D341Med (cell line): ENCODE results near the gene COL8A2.
A peak's percentile ranks its signal among the peaks of the same experiment; 100 is the strongest.

Experiments
- DNase-seq: peaks from one replicate; pipeline ENCODE4 v3.0.0; 2012; ENCODE audit warnings: low spot score

COL8A2 gene

DNA sequence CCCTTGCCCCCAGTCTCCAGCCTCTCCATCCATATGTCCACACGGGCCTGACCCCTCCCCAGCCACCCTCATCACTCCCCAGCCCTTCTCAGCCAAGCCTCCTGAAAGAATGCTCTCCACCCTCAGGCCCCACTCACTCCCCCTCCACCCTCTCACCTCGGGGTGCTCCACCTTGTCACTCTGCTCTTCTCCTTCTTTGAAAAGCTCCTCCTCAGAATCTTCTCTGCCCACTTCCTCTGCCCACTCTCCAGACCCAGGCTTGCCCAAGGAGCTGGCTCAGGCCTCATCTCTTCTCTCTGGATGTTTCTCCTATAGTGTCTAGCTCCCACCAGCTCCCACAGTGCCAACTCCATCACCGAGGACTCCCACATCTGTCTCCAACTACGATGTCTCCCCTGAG is 13.9 kb downstream of the COL8A2 start:
- DNase-seq = no peak

- DNase-seq = no peak
Observed at GRCh38 chr1:36109041-36109679, 15.9 kb downstream of the COL8A2 start.

DNA sequence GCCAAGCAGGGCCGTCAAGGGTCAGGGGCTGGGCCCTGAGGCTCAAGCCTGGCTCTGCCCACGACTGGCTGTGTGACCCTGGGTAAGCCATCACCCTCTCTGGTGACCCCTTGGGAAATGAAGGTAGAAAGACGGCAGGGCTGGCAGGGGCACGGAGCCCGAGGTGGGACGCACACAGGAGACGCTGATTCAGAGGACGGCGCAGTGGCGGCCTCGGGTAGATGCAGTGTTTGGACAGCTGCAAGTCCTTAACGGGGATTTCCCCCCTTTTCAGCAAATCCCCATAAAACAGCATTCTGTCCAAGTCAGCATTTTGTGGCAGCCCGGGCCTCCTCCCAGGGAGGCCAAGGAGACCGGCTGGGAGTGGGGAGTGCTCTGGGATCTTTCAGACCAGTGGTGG is 16.7 kb downstream of the COL8A2 start:
- DNase-seq = no peak

- no peak for DNase-seq
Observed at GRCh38 chr1:36107394-36107793, 17.6 kb downstream of the COL8A2 start.

- DNase-seq = no peak
Observed at GRCh38 chr1:36106269-36106668, 18.8 kb downstream of the COL8A2 start.

GRCh38 chr1:36101546-36101945 is 23.5 kb downstream of the COL8A2 start:
- no peak for DNase-seq

DNA sequence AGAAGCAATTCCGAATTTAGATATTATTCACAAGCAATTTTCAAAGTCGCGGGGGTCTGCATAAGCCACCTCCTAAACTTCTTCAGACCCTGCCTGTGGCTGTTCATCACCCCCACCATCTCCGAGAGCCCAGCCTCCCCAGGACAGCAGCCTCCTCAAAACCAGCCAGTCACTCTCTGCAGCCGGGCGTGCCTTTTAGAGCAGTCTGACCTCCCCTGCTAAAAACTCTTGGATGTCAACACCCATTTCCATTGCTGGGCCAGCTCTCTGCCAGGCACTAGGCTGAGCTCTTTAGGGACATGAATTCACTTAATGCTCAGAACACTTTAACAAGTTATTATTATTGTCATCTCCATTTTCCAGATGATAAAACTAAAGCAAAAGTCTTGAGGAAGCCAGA is 24.6 kb downstream of the COL8A2 start:
- DNase-seq = no peak

DNA sequence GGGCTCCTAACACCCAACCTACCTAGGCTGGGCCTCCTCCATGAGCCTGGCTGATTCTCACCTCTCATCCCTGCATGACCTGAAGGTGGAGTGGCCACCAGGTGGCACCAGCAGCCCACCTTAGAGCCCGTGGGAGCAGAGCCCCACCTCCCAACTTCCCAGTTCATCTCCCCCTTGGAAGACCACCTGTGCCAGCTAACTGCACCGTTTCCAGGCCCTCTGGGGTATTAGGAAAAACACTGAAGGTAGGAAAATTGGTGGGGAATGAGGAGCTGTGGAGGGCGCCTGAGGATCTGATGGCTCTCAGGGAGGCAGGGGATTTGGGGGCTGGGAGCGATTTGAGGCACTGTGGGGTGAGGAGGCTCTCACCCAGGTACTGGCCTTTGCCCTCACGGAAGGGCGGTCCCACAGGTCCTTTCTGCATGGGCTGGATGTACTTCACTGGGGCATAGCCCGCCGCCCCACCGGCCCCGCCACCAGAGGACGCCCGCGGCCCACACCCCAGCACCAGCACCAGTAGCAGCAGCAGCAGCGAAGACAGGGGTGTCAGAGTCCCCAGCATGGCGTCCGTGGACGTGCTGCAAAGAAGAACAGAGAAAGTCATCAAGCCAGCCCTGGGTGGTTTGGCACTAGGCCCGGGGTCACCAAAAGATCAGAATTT is 25.2 kb downstream of the COL8A2 start:
- DNase-seq = peak; percentile 85

DNA sequence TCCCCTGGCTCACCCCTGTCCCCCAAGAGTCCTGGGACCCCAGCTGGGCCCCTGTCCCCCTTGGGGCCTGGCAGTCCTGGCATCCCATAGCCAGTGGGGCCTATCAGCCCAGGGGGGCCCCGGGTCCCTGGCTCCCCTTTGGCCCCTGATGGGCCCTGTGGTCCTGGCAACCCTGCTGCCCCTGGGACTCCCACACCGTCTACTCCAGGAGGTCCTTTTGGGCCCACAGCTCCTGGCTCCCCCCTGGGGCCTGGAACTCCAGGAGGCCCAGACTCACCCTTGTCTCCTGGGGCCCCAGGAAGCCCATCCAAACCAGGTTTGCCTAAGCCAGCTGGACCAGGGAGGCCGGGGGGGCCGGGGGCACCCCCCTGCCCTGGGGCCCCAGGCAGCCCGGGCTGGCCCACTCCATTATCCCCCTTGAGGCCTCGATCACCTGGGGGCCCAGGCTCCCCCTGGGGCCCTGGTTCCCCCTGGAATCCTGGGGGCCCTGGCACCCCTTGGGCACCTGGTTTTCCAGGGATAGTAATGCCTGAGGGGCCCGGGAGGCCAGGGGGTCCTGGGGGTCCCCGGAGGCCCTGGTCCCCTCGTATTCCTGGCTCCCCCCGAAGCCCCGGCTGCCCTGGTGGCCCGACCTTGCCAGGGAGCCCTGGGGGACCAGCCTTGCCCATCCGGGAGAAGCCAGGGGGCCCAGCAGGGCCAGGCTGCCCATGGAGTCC is 26.2 kb downstream of the COL8A2 start:
- no peak for DNase-seq

GRCh38 chr1:36097693-36098585 is 27.1 kb downstream of the COL8A2 start:
- no peak for DNase-seq

DNA sequence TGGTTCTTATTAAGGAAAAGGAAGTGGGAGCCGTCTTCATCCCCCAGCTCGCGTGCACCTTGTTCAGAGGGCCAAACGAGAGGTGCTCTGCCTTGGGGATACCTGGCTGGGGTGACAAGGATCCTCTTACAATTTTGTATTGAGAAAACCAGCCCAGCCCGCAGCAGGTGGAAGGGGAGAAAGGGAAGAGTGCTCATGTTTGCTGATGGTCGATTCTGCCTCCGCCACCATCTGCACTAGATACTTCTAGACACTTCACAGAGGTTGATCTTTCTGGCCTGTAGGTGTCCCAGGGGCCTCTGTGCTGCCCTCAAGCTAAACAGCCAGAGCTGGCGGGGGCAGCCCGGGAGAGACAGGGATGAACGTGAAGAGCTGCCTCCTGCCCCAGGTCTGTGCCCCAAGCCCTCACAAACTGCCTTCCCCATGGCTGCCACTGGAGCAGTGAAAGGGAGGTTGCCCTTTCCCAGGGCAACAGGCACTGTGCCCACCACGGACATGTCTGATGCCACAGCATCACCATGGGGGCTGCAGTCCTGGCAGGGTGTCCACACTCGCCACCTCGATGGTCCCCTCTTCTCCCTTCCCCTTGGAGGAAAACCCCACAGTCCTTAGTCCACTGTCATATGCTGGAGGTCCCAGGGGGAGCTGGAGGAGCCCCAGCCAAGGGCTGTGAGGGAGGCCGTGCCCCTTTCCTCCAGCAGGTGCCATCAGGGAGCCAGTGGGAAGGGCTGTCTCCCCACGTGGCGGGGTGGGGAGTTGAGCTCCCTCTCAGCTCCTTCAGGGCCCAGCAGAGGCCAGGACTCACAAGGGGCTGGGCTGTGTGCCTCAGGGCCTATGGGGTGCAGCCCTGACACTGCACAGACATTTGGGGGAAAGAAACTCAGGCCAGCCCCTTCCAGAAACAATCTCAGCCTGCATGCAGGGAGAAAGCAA is 28.3 kb downstream of the COL8A2 start:
- peak; percentile 78 for DNase-seq

DNA sequence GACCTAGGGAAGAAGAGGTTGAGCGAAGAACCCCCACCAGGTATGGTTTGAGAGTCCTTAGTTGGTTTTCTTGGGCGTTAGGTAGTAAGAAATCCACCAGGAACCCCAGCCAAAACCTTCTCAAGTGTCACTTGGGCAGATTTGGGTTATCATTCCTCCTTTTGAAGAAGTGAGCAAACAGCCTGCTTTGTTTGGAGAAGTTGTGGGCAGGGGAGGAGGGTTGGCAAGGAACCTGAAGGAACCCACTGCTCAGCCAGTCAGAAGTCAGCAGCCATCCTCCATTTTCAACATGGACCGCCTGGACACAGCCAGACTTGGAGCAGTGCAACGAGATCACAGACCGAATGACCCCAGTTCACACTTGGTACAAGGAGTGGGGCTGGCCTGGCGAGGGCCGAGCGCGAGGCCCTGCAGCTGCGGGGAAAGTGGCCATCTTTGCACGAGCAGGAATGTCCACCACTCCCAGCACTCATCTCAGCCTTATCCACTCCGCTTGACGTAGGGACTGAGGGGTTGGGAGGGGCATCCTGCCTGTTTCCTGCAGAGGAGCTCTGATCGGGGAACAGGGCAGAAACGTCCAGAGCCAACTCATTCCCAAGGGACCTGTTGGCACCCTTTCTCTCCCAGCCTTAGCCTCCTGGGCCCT is 29.1 kb downstream of the COL8A2 start:
- DNase-seq = no peak

- DNase-seq = peak; percentile 5
Observed at GRCh38 chr1:36094621-36095061, 30.4 kb downstream of the COL8A2 start.

DNA sequence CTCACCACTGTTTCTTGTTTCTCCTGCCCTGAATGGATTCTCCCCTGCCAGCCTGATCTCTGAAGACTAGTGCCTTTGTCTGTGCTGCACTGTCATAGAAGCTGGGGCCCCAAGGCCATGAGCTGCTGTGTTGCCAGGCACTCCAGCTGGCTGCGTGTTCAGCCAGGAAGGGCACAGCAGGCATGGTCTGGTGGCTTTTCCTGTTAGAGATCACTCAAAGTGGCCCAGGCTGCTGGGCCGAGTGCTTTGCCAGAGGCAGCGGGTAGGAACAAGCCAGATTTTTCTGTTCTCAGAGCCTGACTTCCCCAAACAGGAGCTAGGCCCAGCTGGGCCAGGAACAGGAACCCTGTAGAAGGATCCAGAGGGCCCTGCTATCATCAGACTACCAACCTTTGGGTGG is 31.1 kb downstream of the COL8A2 start:
- DNase-seq = no peak

DNA sequence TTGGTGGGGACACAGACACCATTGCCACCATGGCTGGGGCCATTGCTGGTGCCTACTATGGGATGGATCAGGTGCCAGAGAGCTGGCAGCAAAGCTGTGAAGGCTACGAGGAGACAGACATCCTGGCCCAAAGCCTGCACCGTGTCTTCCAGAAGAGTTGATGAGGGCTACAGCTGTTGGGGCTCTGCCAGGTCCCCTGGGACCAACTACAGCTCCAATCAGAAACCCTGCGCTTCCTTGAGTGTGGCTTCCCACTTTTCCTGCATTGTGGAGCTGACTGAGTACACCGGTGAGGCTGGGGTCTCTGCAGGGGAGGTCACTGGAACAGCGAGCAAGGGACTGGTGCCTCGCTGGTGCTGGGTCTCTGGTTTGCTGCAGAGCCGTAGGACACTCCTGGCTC is 31.8 kb downstream of the COL8A2 start:
- no peak for DNase-seq

- DNase-seq = no peak
Observed at GRCh38 chr1:36092798-36093185, 32.2 kb downstream of the COL8A2 start.

DNA sequence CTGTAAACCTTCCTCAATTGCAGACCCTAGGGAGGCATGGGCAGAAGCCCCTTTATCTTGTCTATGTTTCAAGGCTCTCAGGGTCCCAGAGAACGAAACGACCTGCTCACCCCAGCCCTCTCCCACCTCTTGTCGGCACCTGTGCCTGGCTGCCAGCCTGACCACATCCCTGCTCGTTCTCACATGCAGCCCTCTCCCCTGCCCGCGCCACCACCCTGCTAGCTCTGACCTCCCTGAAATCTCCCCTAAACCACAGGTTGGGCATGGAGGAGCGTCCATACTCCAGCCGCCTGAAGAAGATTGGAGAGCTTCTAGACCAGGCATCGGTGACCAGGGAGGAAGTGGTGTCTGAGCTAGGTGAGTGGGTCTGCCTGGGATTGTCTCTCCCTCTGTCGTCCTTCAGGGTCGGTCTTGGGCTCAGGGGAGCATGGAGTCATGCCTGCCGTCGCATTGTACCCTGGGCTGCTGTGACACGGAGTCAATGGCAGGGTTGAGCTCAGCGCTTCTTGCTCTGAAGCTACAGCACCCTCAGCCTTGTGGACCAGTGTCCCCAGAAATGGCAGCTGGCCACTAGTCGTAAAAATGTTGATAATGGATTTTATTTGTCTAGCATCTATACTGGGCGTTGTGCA is 32.7 kb downstream of the COL8A2 start:
- no peak for DNase-seq

DNA sequence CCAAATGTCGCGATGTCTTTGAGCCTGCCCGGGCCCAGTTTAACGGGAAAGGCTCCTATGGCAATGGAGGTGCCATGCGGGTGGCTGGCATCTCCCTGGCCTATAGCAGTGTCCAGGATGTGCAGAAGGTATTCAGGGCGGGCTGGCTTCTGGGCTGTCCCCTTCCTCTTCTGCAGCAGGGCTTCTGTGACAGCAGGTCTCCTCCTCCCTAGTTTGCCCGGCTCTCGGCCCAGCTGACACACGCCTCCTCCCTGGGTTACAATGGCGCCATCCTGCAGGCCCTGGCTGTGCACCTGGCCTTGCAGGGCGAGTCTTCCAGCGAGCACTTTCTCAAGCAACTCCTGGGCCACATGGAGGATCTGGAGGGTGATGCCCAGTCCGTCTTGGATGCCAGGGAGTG is 33.3 kb downstream of the COL8A2 start:
- DNase-seq = no peak

GRCh38 chr1:36091141-36091540 is 33.9 kb downstream of the COL8A2 start:
- DNase-seq = no peak
